Measurements from ENCODE around the gene STAU1.

GRCh38 chr20:49149281-49150045 lies 38.7 kb downstream of the STAU1 start:
- TF ChIP-seq CTCF (IDR thresholded peaks at IDR 0.05; ENCODE audit: low read depth, low read length, missing input control) (no peak), REST (IDR thresholded peaks at IDR 0.05) (no peak), RAD21 (IDR thresholded peaks at IDR 0.05) (no peak), FOXA1 (IDR thresholded peaks at IDR 0.05) (no peak), ATF3 (IDR thresholded peaks at IDR 0.05) (no peak)

Data from liver (tissue), 3 donors.